Epidermal melanocyte (primary cell): ENCODE measurements around the gene FMNL1.
"Not testable (repeated sequence)": the region's sequence is repeated elsewhere in the genome, so short reads cannot be mapped to it uniquely, and the experiment has no call there.

Experiments
- DNase-seq: peaks from one replicate; pipeline ENCODE4 v3.0.0; 2011; ENCODE audit warnings: low spot score; ENCODE audit not compliant: insufficient read length

FMNL1 gene

DNA sequence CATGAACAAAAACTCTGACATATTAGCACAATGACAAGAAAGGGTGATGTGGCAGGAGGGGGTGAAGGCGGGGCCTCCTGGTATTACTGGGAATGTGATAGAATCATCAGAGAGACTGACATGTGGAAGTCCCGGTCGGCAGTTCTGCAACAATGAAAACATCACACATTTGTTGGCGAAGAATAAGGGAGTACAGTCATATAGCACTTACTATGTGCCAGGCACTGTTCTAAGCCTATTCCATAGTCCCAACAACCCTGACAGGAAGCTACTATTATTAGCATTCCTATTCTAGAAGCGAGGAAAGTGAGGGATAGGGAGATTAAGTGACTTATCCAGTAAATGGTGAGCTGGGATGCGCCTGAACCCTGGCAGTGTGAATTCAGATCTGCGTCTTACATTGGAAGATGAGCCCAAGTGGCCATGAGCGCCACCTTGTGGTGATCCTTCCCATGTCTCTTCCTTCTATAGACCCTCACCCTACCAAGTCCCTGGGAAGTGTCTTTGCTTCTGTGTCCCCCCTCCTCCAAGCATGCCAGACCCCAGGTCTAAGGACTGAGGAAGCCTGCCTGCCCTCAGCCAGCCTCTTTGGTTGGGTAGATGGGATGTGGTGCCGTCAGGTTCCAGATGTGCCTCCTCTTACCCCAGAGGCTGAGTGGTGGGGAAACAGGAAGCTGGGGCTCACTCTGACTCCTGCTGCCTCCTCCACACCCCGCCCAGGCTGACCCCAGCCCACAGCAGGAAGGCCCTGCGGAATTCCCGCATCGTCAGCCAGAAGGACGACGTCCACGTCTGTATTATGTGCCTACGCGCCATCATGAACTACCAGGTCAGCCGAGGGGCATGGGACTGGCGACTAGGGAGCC is 14.0 kb downstream of the FMNL1 start:
- peak; percentile 95 for DNase-seq

DNA sequence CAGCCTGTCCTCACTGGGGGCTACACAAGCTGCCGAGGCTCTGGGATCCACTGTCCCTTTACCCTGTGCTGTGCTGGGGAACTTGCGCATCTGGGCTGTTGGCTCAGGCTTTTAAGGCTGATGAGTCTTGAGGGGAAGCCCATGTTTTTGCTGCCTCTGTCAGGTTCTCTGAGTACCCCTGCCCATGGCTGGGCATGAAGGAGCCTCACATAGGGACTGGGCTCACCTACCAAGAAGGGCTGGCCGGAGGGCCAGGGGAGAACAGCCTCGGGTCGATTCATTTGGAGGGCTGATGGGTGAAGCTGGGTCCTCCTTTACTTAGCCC is 14.6 kb downstream of the FMNL1 start:
- DNase-seq, result no peak

DNA sequence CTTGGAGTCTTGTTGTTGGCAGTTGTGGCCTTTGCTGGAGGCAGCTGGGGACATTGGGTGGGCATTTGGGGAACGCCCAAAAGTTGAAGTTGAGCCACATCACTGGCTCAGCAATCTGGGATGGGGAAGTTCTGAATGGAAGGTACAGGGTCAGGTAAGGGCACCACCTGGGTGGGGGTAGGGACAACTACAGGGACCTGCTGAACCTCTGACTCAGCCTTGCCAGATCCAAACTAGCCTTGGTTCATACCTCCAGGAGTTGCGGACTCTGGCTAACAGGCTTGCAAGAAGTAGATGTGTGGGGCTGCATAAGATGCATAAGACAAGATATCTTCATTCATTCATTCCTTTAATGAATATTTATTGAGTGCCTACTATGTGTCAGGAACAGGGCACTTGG is 16.0 kb downstream of the FMNL1 start:
- DNase-seq, result no peak

DNA sequence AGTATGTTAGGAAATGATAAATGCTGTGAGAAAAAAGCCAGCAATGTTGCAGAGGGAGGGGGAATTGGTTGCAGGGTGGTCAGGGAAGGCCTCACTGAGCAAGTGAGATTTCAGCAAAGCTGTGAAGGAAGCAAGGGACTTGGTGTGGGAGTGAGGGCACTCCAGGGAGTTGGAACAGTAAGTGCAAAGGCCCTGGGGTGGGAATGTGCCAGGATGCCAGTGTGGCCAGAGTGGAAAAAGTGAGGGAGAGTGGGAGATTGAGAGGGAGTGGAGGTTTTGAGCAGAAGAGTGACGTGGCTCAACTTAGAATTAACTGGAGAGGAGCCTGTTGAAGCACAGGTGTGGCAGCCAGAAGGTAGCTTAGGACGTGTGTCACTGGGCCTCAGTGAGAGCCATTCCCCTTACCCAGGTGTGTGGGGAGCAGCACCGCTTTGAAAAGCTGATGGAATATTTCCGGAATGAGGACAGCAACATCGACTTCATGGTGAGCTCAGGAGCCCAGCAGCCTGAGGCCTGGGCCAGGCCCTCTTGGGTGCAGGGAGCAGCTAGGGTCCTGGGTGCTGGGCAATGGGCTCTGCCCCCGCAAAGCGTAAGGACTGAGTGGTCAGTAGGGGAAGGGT is 16.6 kb downstream of the FMNL1 start:
- DNase-seq, result no peak

DNA sequence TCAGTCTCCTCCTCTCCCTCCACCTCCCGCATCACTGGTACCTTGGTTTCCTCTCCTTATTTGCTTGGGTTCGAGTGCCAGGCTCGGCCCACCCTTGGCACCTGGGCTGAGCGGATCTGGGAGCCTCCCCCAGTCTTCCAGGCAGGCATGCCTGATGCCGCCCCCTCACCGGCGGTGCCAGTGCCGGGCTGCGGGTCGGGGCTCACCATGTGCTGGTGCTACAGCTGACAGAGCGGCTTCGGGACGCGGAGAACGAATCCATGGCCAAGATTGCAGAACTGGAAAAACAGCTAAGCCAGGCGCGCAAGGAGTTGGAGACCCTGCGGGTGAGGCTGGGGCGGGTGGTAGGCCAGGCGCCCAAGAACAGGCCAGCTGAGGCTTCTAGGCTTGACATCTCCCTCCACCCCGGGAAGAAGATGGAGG is 19.2 kb downstream of the FMNL1 start:
- DNase-seq, result no peak

DNA sequence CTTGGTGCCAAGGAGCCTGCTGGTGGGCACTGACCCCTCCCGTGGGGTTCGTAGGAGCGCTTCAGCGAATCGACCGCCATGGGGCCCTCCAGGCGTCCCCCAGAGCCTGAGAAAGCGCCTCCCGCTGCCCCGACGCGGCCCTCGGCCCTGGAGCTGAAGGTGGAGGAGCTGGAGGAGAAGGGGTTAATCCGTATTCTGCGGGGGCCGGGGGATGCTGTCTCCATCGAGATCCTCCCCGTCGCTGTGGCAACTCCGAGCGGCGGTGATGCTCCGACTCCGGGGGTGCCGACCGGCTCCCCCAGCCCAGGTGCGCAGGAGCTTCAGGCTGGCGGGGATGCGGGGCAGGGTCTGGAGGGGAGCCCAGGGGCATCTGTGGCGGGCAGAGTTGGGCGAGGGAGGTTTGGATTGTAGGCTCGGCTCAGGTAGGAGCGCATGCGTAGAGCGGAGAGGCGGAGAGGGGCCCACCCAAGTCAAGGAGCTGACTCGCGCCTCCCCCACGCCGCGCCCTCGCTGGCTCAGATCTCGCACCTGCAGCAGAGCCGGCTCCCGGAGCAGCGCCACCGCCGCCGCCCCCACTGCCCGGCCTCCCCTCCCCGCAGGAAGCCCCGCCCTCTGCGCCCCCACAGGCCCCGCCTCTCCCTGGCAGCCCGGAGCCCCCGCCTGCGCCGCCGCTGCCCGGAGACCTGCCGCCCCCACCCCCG is 19.8 kb downstream of the FMNL1 start:
- no peak for DNase-seq

DNA sequence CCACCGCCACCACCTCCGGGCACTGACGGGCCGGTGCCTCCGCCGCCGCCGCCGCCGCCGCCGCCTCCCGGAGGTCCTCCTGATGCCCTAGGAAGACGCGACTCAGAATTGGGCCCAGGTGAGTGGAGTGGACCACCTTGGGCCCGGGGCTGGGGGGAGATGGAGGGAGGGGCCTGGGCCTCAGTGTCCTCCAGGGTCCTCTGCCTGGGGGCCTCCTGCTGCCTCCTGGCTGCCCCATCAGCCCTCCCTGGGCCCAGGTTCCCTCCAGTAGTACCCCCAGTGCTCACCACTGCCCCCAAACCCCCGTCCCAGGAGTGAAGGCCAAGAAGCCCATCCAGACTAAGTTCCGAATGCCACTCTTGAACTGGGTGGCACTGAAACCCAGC is 20.3 kb downstream of the FMNL1 start:
- no peak for DNase-seq

DNA sequence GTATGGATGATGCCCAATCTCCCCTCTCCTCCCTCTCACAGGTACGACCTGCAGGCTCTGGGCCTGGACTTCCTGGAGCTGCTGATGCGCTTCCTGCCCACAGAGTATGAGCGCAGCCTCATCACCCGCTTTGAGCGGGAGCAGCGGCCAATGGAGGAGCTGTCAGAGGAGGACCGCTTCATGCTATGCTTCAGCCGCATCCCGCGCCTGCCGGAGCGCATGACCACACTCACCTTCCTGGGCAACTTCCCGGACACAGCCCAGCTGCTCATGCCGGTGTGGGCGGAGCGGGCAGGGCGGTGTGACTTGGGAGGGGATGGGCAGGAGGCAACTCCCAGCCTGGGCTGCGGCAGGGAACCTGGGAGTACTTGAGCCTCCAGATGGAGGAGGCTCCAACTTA is 22.1 kb downstream of the FMNL1 start:
- no peak for DNase-seq

DNA sequence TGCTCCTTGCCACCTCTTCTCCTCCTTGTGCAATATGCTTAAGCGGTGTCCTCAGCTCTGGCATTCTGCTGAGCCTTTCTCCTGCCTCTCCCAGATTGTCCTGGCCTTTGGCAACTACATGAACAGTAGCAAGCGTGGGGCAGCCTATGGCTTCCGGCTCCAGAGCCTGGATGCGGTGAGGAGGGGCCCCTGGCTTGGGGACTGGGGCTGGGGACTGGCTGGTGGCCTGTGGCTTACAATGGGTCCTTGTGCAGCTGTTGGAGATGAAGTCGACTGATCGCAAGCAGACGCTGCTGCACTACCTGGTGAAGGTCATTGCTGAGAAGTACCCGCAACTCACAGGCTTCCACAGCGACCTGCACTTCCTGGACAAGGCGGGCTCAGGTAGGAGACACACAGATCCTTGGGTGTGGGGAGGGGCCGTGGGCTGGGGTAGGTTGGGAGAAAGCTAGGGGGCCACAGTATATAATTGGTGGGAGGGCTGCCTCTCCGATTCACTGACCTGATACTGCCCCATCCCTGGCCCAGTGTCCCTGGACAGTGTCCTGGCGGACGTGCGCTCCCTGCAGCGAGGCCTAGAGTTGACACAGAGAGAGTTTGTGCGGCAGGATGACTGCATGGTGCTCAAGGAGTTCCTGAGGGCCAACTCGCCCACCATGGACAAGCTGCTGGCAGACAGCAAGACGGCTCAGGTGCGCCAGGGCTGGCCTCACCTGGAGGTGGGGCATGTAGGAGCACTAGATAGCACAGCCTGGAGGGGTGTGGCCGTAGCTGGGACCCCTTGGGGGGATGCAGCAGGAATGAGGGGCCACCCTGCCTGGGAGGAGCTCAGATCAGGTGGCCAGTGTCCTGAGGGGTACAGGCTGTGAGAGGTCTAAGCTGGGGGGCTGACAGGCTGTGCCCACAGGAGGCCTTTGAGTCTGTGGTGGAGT is 23.3 kb downstream of the FMNL1 start:
- no peak for DNase-seq

DNA sequence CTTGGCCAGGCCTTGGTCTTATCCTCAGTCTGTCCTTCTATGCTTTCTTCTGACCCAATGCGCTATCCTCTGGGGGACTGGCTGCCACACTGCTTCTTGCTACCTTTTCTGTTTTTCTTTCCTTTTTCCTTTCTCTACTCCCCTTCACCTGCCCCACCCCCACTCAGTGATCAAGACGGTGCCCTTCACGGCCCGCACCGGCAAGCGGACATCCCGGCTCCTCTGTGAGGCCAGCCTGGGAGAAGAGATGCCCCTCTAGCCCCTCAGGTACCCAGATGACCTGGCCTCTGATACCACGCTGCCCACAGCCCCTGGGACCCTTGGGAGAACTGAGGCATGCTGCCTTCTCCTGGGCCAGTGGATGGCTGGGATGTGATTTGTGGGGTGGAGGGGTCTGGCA is 24.7 kb downstream of the FMNL1 start:
- no peak for DNase-seq

DNA sequence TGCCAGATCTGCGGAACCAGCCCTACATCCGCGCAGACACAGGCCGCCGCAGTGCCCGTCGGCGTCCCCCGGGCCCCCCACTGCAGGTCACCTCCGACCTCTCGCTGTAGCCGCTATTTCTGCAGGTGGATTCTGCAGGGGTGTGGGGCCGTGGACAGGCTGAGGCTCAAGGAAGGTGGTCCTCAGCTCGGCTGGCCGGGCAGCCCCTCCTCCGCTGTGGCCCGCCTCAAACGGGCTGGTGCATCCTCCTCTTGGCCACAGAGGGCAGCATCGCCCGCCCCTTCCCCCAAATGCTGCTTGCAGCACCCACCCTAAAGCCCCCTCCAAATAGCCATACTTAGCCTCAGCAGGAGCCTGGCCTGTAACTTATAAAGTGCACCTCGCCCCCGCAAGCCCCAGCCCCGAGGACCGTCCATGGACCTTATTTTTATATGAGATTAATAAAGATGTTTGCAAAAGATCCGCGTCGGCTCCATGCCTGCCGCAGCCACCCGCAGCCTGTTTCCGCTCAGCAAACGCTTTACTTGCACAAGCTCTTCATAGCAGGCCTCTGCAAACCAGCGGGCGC is 25.3 kb downstream of the FMNL1 start:
- peak; percentile 74 for DNase-seq

DNA sequence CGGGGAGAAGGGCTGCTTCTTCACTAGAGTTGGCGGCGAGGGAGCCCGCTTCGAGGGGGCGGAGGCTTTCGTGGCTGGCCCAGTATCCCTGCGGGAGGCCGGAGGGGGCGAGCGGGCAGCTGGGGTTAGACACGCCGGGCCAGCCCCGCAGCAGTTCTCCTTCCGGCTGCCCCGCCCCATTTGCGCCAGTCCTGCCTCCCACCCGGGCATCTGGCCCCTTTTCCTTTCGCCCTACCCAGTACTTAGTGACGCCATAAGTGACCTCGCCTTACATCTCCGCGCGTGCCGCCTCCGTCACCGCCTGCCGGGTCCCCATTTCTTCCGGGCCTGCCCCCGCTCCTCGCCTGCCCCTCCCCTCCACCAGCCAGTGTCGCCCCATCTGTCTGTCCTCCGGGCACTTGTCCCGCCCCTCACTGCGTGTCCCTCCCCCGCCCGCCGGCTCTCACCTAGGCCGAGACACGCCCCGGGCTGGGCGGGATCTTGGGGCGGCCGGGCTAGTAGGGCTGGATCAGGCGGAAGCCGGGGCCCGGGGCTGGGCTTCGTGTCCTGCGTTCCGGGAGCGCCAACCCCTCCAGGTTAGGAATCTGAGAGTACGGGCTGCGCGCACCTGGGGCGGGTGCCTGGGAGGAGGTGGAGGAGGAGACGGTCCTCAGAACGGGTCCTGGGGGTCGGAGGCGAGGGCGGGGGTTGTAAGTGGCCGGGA is 25.9 kb downstream of the FMNL1 start:
- peak; percentile 96 for DNase-seq

DNA sequence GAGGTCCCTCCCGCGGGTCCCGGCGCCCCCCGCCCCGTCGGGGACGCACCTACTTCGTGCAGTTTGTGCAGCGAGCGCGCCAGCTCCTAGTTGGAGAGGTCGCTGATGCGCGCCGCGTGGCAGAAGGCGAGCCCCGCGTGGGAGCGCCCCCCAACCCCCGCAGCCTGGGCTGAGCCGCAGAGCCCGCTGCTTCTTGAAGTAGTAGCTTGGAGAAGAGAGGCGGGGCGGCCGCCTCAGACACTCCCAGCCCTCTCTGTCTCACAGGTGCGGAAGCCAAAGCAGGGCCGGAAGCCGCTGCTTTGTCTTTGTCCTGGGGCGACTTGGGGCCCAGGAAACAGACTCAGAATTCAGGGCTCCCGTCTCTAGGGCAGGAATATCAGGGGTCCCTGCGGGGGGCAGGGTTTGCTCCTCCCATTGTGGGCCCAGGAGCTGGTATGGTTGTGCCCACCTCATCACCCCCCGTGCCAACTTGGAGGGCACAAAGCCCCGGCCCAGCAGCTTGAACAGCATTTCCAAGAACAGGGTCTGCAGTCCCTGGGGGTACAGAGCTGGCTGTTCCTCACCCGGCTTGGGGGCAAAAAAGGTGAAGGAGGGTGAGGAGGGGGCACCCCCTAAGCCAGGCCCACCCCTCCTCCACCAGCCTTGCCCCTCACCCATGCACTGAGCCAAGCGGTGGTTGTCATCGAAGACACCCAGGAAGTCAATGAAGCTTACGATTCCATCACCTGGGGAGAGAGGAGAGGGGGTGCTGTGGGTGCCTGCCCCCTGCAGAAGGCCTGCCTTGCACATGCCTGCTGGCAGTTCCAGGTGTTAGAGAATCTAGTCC is 26.7 kb downstream of the FMNL1 start:
- DNase-seq, result no peak

DNA sequence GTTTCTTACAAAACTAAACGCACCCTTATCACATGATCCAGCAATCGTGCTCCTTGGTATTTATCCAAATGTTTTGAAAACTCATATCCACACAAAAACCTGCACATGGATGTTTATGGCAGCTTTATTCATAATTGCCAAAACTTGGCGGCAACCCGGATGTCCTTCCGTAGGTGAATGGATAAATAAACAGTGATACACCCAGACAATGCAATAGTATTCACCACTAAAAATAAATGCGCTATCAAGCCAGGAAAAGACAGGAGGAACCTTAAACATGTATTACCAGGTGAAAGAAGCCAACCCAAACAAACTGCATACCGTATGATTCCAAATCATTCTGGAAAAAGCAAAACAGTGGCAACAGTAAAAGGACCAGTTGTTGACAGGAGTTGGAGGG is 30.2 kb downstream of the FMNL1 start:
- DNase-seq, result no peak

DNA sequence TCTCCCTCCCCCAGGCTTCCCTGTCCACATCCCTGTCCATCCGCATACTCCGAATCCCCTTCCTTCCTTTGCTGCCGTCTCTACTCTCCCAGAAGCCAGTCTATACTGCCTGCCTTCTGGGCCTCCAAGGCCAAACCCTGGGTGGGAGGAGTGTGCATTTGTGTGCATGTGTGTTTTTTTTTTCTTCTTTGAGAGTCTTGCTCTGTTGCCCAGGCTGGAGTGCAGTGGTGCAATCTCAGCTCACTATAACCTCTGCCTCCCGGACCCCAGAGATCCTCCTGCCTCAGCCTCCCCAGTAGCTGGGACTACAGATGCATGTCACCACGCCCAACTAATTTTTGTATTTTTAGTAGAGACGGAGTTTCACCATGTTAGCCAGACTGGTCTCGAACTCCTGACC is 31.6 kb downstream of the FMNL1 start:
- not testable (repeated sequence) for DNase-seq

DNA sequence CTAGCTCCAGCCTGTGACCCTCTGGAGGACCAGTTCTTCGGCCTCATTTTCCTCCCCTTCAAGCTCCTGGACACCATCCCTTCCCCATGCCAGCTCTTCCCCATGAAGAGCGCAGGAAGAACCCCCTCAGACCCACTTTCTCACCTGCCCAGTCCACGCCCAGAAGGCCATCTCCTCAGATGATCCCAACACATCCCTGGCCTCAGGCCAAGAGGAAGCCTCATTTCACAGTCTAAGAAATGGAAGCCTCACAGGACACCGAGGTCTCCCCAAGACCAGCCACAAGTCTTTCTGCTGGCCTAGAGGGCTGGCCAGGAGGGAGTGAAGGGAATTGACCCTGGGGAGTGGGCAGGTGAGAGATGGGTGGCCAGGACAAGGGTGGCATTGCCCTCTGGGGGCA is 32.2 kb downstream of the FMNL1 start:
- no peak for DNase-seq

DNA sequence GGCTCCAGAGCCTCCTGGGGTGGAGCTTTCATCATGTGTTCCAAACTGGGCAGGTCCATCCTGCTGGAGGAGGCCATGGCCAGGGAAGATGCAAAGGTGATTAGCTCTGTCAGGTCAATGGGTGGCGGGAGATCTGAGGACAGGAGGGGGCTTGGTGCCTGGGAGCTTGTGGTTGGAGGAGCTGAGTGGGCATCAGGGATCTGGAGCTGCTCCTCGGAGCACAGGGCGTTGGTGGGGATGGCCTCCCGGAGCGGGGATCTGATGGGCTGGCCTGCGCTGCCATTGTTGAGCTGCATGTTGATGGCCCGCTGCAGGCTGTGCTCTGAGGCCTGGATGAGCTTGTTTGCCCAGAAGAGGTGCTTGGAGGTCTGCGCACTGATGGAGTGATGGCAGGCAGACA is 33.7 kb downstream of the FMNL1 start:
- no peak for DNase-seq

DNA sequence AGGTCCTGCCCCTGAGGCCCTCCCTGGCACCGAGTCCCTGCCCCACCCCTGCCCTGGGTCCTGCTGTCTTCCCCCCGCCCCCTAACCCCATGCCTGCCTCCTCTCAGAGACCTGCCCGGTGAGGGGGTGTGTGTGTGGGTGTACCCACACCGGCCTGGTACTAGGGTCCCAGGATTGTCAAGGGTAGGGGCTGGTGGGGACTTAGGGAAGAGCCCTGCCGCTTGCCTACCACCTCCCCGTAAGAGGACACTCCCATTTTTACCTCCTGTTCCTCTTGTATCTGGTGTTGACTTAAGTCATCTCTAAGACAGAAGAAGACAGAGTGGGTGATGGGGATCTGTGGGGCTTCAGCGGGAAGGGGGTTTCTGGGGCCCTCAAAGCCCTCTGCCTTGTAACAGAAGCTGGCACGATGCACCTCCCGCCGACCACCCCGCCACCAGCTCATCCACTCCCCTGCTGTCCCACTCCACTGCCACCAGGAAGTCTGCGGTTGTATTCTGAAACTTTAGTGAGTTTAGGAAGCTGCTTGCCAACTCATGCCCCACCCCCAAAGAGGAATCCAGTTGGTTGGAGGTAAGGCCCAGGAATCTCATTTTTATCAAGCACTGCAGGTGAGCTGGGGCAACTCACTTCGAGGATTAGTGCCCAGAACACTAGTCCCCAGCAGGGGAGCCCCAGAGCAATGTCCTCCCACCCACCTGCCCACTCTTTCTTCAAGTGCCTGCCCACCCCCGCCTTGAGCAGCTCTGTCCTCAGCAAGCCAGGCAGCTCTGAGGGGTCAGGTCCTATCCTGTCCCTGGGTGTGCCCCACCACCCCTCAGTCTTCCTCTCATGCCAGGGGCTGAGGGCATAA is 34.7 kb downstream of the FMNL1 start:
- no peak for DNase-seq

DNA sequence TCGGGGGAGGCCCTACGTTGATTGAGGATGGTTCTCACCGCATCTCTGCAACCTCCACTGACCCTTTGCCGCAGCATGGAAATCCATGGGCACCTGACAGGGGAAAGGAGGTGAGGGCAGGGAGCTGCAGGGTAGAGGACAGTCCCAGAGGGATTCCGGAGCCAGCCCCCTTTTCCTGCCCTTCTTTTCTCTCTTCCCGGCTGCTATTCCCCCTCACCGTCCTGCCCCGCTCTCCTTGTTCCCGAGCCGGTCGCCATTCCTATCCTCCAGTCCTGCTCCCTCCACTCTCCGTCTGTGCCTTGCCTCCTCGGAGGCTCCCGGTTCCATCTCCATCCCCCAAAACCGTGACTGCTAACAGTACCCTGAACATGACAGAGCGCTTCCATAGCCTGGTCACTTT is 35.4 kb downstream of the FMNL1 start:
- no peak for DNase-seq
